ENCODE data around the gene ZNF32. TPM values are rescaled to one million over a fixed set of nuclear protein-coding genes. Genes with fewer than 3 reads are reported as not detected.

The ZNF32 gene
- total and polyA plus RNA-seq, 2 donors (not counting 1 experiment from before 2014, with no cell fraction given): 29.0 to 29.6 TPM

- ChIA-PET CTCF (no interaction called here), POLR2A (no interaction called here)
- no peak overlapping the region for H3K27ac ChIP-seq (ENCODE audit: low read length in 2 of 2)
- H3K4me2 ChIP-seq (replicated peaks; ENCODE audit: low read depth, low read length, poor library complexity, severe bottlenecking): no peak overlapping the region
- no peaks in the 10 kb centered on the region for H4K20me1 ChIP-seq (ENCODE audit: control insufficient read depth, insufficient read depth, low read length, poor library complexity, severe bottlenecking)
- H3K27me3 Mint-ChIP-seq: peaks cover 37% of the 10 kb centered on the region
- H3K4me3 Mint-ChIP-seq: no peak overlapping the region
- ATAC-seq (ENCODE audit: low read depth) (no peak), DNase-seq (no peak)
- no peak overlapping the region for H3K9ac ChIP-seq (ENCODE audit: low read length)
- no peaks in the 10 kb centered on the region for H3K36me3 ChIP-seq (replicated peaks in 1 of 2; ENCODE audit: control extremely low read depth in 1 of 2, control insufficient read depth in 1 of 2, extremely low read depth in 1 of 2, insufficient read depth in 2 of 2, low read length in 1 of 2)
- H3K4me1 Mint-ChIP-seq: peaks cover 2% of the 10 kb centered on the region
- no peaks in the 10 kb centered on the region for H3K4me1 ChIP-seq (ENCODE audit: control insufficient read depth in 2 of 2, insufficient read depth in 2 of 2, low read length in 2 of 2)
- intact Hi-C loops (cut with micrococcal nuclease): no loop called here
- no peak overlapping the region for H3K27ac Mint-ChIP-seq
- no peak overlapping the region for H2AFZ ChIP-seq (ENCODE audit: insufficient read depth, low read depth, low read length, poor library complexity, severe bottlenecking)
- peaks cover 0 to 7% (median 1%) of the 10 kb centered on the region in 4 experiments for H3K27me3 ChIP-seq (replicated peaks in 1 of 4; ENCODE audit: control extremely low read depth in 1 of 4, control insufficient read depth in 3 of 4, insufficient read depth in 4 of 4, low read length in 3 of 4)
- no peak for TF ChIP-seq EZH2 (IDR thresholded peaks at IDR 0.05; ENCODE audit: borderline replicate concordance, insufficient read depth, low read depth, low read length, poor library complexity, severe bottlenecking)
- TF ChIP-seq CTCF (IDR thresholded peaks at IDR 0.05): no peak
- H3K79me2 ChIP-seq (ENCODE audit: control insufficient read depth, insufficient read depth, low read length): no peaks in the 10 kb centered on the region
- H3K9me3 ChIP-seq (ENCODE audit: control extremely low read depth in 1 of 3, control insufficient read depth in 2 of 3, insufficient read depth in 1 of 3, low read length in 2 of 3): no peaks in the 10 kb centered on the region
- peaks cover 2% of the 10 kb centered on the region for H3K9me3 Mint-ChIP-seq (ENCODE audit: insufficient read depth)
- no peak overlapping the region for H3K4me3 ChIP-seq (ENCODE audit: control extremely low read depth in 1 of 5, extremely low read depth in 1 of 5, insufficient read depth in 1 of 5, low read depth in 2 of 5, low read length in 4 of 5)
Observed at GRCh38 chr10:43684292-43684559, 35.5 kb upstream of the ZNF32 start.

GRCh38 chr10:43683451-43684291 is 35.0 kb upstream of the ZNF32 start:
- H4K20me1 ChIP-seq (ENCODE audit: control insufficient read depth, insufficient read depth, low read length, poor library complexity, severe bottlenecking): no peaks in the 10 kb centered on the region
- ChIA-PET POLR2A (no interaction called here), CTCF (interaction anchor here (0.8 to 2.2 kb wide), 4 partner anchors 8 to 1174 kb away, joined by 3 to 9 read pairs (median 4); no protein-coding TSS in a partner anchor)
- H3K4me1 Mint-ChIP-seq: peaks cover 2% of the 10 kb centered on the region
- H3K4me1 ChIP-seq (ENCODE audit: control insufficient read depth in 2 of 2, insufficient read depth in 2 of 2, low read length in 2 of 2): no peaks in the 10 kb centered on the region
- no peak overlapping the region for H3K4me3 ChIP-seq (ENCODE audit: control extremely low read depth in 1 of 5, extremely low read depth in 1 of 5, insufficient read depth in 1 of 5, low read depth in 2 of 5, low read length in 4 of 5)
- no peak overlapping the region for H3K27ac Mint-ChIP-seq
- no peaks in the 10 kb centered on the region for H3K36me3 ChIP-seq (replicated peaks in 1 of 2; ENCODE audit: control extremely low read depth in 1 of 2, control insufficient read depth in 1 of 2, extremely low read depth in 1 of 2, insufficient read depth in 2 of 2, low read length in 1 of 2)
- no peak overlapping the region for H3K27ac ChIP-seq (ENCODE audit: low read length in 2 of 2)
- ATAC-seq (ENCODE audit: low read depth) (no peak), DNase-seq (no peak)
- no peaks in the 10 kb centered on the region for H3K9me3 ChIP-seq (ENCODE audit: control extremely low read depth in 1 of 3, control insufficient read depth in 2 of 3, insufficient read depth in 1 of 3, low read length in 2 of 3)
- no peaks in the 10 kb centered on the region for H3K79me2 ChIP-seq (ENCODE audit: control insufficient read depth, insufficient read depth, low read length)
- H3K9me3 Mint-ChIP-seq (ENCODE audit: insufficient read depth): peaks cover 2% of the 10 kb centered on the region
- no peak overlapping the region for H3K9ac ChIP-seq (ENCODE audit: low read length)
- no peak overlapping the region for H3K4me2 ChIP-seq (replicated peaks; ENCODE audit: low read depth, low read length, poor library complexity, severe bottlenecking)
- H3K27me3 ChIP-seq (replicated peaks in 1 of 4; ENCODE audit: control extremely low read depth in 1 of 4, control insufficient read depth in 3 of 4, insufficient read depth in 4 of 4, low read length in 3 of 4): peaks cover 0 to 7% (median 1%) of the 10 kb centered on the region in 4 experiments
- H2AFZ ChIP-seq (ENCODE audit: insufficient read depth, low read depth, low read length, poor library complexity, severe bottlenecking): no peak overlapping the region
- peaks cover 39% of the 10 kb centered on the region for H3K27me3 Mint-ChIP-seq
- no peak overlapping the region for H3K4me3 Mint-ChIP-seq
- 50% methylated on average over 2 of the region's 10 CpGs for WGBS (ENCODE audit: insufficient coverage)
- intact Hi-C loops (cut with micrococcal nuclease): no loop called here
- TF ChIP-seq CTCF (IDR thresholded peaks at IDR 0.05): peak; percentile 50
- TF ChIP-seq EZH2 (IDR thresholded peaks at IDR 0.05; ENCODE audit: borderline replicate concordance, insufficient read depth, low read depth, low read length, poor library complexity, severe bottlenecking): no peak

All from B cell (primary cell).